ENCODE results near the gene ZMYND11.

DNA sequence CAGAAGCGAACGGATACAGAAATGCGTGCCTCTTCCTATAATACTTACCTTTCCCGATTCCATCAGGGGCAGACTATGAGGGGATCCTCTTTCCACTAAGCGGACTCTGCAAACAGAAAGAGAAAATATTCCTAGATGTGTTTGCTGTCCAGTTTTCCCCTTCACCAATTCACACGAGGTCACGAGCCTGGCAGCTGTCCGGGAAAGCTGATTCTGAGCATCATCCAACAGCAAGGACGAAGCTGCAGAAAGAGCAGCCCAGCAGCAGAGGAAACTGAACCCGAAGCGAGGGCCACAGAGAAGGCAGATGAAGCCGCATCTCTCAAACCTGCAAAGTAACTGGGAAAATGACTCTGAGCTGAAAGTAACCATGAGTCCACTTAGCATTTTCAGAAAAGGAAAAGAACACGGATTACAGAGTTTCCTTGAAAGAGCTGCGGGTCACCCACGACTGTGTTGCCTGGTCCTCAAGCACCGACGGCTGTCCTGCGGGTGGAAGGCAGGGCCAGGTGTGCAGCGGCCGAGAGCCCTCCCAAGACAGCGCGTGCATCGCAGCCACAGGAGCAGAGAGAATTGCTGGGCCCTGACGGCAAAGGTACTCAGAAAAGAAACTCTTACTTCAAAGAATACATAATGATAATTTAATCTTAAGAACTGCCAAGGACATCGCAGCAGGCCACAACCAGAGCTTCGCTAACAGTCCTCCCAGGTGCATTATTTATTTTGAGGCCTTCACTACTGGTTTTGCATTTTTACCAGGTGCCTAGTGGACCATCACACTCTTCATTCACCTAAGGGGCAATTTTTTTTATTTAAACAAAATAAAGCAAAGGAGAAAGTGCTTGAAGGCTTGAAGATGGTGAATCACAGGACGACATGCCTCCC is 153.3 kb downstream of the ZMYND11 start:
- TF ChIP-seq, protein P1, sequence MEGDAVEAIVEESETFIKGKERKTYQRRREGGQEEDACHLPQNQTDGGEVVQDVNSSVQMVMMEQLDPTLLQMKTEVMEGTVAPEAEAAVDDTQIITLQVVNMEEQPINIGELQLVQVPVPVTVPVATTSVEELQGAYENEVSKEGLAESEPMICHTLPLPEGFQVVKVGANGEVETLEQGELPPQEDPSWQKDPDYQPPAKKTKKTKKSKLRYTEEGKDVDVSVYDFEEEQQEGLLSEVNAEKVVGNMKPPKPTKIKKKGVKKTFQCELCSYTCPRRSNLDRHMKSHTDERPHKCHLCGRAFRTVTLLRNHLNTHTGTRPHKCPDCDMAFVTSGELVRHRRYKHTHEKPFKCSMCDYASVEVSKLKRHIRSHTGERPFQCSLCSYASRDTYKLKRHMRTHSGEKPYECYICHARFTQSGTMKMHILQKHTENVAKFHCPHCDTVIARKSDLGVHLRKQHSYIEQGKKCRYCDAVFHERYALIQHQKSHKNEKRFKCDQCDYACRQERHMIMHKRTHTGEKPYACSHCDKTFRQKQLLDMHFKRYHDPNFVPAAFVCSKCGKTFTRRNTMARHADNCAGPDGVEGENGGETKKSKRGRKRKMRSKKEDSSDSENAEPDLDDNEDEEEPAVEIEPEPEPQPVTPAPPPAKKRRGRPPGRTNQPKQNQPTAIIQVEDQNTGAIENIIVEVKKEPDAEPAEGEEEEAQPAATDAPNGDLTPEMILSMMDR (IDR thresholded peaks at IDR 0.05 in 8 of 11, conservative IDR thresholded peaks at IDR 0.05 in 3 of 11), result no peak
- no peak for TF ChIP-seq POLR2AphosphoS5 (IDR thresholded peaks at IDR 0.05)
